Stimulated activated naive CD8-positive, alpha-beta T cell treated with anti-CD3 and anti-CD28 coated beads, Interleukin-15, Interleukin-2, amounts not matched to agents 100 U/mL and 50 U/mL, for 24 hours (primary cell): ENCODE data around the gene NOD2.

ENCODE experiments used
- ATAC-seq: fragments of 150-1000 bp; cut with Tn5 transposase; one replicate; pipeline ENCODE4 v1.10.0; 2021
- DNase-seq: peaks from one replicate; pipeline ENCODE4 v3.0.0; 2021

NOD2 gene

GRCh38 chr16:50742576-50743200, 49.3 kb downstream of the NOD2 start:
- DNase-seq, result peak; percentile 51
- no peak for ATAC-seq

- ATAC-seq, result no peak
Measured at GRCh38 chr16:50743581-50744225, 50.3 kb downstream of the NOD2 start.

GRCh38 chr16:50744881-50745280, 51.5 kb downstream of the NOD2 start:
- no peak for DNase-seq
- no peak for ATAC-seq

More at GRCh38 chr16:50743581-50744225, 50.3 kb downstream of the NOD2 start:
- no peak for DNase-seq

GRCh38 chr16:50745940-50746339, 52.5 kb downstream of the NOD2 start:
- DNase-seq (no peak), ATAC-seq (no peak)

- DNase-seq, result no peak
- ATAC-seq, result peak; percentile 47
Measured at GRCh38 chr16:50747207-50747956, 54.0 kb downstream of the NOD2 start.

GRCh38 chr16:50751528-50751927, 58.1 kb downstream of the NOD2 start:
- DNase-seq (no peak), ATAC-seq (no peak)

- DNase-seq (no peak), ATAC-seq (no peak)
Measured at GRCh38 chr16:50752471-50753235, 59.2 kb downstream of the NOD2 start.

- DNase-seq (no peak), ATAC-seq (no peak)
Measured at GRCh38 chr16:50756473-50756872, 63.1 kb downstream of the NOD2 start.

- no peak for ATAC-seq
- no peak for DNase-seq
Measured at GRCh38 chr16:50761267-50761666, 67.9 kb downstream of the NOD2 start.

- no peak for DNase-seq
- ATAC-seq, result no peak
Measured at GRCh38 chr16:50762241-50762640, 68.8 kb downstream of the NOD2 start.

GRCh38 chr16:50763211-50763610, 69.8 kb downstream of the NOD2 start:
- ATAC-seq, result no peak
- DNase-seq, result no peak

- DNase-seq (no peak), ATAC-seq (peak; percentile 79)
Measured at GRCh38 chr16:50765260-50765659, 71.9 kb downstream of the NOD2 start.

GRCh38 chr16:50765861-50766260, 72.5 kb downstream of the NOD2 start:
- ATAC-seq, result no peak
- no peak for DNase-seq

GRCh38 chr16:50767197-50767596, 73.8 kb downstream of the NOD2 start:
- no peak for DNase-seq
- ATAC-seq, result no peak

GRCh38 chr16:50771366-50771765, 78.0 kb downstream of the NOD2 start:
- no peak for ATAC-seq
- DNase-seq, result no peak

GRCh38 chr16:50774405-50774804, 81.0 kb downstream of the NOD2 start:
- DNase-seq, result no peak
- ATAC-seq, result no peak

- ATAC-seq (no peak), DNase-seq (no peak)
Measured at GRCh38 chr16:50774960-50775359, 81.6 kb downstream of the NOD2 start.

GRCh38 chr16:50776037-50776436, 82.6 kb downstream of the NOD2 start:
- no peak for ATAC-seq
- no peak for DNase-seq

GRCh38 chr16:50778284-50779163, 85.1 kb downstream of the NOD2 start:
- ATAC-seq (peak; percentile 84), DNase-seq (no peak)

- ATAC-seq, result no peak
- DNase-seq, result no peak
Measured at GRCh38 chr16:50781043-50781442, 87.6 kb downstream of the NOD2 start.

- no peak for ATAC-seq
- no peak for DNase-seq
Measured at GRCh38 chr16:50781518-50781917, 88.1 kb downstream of the NOD2 start.
